GM18505 (cell line): ENCODE results near the gene LMX1B.

Experiments used
- ATAC-seq: cut with Tn5 transposase; IDR thresholded peaks from one replicate; pipeline ENCODE4 v1.9.1; 2021; ENCODE audit not compliant: unreplicated experiment
- POLR2A ChIP-seq: IDR thresholded peaks from 4 replicates; pipeline ENCODE4 v1.6.1; 2011; ENCODE audit warnings: borderline replicate concordance; ENCODE audit not compliant: insufficient read depth, insufficient read length; ENCODE audit errors: extremely low read depth

The LMX1B gene

DNA sequence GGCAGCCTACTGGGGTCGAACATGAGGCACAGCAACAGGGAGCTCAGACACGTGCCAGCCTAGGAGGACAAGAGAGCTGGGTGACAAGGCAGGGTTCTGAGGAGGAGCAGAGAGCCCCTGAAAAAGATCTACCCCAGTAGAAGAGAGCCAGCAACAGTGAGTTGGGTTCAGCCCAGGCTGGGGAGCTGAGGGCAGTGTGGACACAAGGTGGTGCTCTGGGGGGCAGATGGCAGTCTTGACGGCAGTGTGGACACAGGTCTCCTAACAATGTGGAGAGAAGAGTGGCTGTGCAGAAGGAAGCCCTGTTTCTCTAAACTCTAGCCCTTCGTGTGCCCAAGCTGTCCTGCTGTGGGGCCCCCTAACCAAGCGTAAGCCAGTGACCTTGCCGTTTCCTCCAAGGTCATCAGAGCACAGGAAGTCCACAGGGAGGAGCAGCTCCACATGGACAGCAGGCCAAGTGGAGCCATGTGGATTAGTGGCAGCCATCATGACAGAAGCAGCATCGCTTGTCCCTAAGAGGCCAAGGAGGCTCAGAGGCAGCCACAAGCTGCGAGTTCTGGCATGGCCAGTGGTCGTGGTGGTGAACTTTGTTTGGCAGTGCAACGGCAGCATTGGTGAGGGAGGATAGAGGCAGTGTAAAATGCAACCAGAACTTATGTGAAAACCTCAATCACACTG, 25.1 kb upstream of the LMX1B start:
- ATAC-seq, result no peak

DNA sequence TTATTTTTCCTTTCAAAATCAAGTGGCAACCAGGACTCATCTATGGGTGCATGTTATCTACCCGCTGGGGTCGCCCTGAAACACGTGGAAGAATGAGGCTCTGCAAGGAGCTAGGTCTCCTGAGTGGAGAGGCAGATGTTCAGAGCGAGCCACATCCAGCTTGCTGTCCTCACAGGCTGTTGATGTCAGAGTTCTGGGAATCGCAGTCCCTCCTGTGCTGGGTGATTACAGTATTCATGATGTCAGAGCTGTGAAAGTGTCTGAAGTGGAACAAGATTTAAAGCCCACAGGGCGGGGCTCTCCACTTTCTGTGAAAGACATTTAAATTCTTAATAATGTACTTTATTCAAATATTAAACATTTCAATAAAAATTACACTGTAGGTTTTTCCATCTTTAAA, 24.4 kb upstream of the LMX1B start:
- ATAC-seq, result no peak
- TF ChIP-seq POLR2A, result no peak

More for the DNA sequence above, 25.1 kb upstream of the LMX1B start:
- no peak for TF ChIP-seq POLR2A

DNA sequence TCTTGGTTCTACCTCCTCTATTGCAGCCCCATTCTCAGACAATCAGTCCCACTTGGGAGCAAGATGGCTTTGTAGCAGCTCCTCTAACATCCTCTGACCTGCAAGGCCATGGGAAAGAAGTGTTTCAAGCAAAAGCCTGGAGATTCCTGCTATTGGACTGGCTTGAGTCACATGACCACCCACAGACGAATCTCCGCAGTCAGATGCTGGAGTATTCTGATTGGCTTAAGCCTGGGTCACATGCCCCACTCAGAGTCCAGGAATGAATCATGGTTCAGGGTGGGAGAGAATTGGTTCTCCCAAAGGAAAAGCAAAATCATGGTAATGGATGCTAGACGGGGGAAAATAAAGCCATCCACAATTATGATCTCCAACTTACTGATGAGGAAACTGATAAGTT, 22.6 kb upstream of the LMX1B start:
- no peak for ATAC-seq
- TF ChIP-seq POLR2A, result no peak

DNA sequence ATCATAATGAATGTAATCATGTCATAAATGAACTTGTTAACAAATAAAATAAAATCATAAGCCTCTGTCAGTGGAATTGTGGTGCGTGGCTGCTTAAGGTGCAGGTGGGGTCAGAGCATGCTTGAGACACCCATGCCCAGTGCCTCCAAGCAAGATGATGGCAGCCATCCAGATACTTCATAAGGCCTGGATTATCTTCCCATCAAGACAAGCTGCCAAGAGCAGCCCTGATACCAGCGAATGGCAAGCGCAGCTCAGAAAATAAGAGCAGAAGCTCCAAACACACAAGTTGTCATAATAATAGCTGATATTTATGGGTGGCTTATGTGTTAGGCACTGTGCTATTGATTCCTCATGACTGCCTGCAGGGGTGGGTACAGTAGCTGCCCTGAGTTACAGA, 21.8 kb upstream of the LMX1B start:
- no peak for TF ChIP-seq POLR2A
- ATAC-seq, result no peak

DNA sequence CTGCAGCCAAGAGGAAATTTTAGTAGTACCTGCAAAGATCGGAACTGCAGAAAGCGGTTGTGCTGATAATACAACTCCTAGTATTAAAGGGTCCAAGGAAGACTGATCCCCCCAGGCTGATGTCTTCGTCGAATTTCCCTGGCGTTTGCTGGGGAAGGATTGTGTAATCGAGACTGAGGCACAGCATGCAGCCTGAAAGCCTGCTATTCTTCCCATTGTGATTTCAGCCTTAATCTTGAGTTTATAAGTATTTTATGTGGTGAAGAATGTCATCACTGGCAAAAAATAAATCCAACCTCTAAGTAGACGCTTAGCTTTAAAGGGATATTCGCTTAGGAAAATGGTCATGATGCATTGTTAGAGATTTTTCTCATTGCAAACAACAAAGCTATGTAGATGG, 21.3 kb upstream of the LMX1B start:
- no peak for TF ChIP-seq POLR2A
- no peak for ATAC-seq

DNA sequence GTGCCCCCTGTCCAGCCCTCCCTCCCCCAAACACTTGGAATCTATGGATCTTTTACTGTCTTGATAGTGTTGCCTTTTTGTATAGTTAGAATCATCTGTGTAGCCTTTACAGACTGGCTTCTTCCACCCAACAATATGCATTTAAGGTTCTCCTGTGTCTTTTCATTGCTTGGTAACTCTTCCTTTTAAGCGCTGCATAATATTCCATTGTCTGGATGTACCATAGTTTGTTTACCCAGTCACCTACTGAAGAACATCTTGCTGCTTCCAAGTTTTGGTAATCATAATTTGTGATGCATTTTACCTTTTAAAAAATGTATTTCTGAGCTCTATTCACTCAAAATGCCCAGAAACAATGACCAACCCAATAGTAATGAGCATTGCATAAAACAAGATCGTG, 17.7 kb upstream of the LMX1B start:
- TF ChIP-seq POLR2A, result no peak
- no peak for ATAC-seq

DNA sequence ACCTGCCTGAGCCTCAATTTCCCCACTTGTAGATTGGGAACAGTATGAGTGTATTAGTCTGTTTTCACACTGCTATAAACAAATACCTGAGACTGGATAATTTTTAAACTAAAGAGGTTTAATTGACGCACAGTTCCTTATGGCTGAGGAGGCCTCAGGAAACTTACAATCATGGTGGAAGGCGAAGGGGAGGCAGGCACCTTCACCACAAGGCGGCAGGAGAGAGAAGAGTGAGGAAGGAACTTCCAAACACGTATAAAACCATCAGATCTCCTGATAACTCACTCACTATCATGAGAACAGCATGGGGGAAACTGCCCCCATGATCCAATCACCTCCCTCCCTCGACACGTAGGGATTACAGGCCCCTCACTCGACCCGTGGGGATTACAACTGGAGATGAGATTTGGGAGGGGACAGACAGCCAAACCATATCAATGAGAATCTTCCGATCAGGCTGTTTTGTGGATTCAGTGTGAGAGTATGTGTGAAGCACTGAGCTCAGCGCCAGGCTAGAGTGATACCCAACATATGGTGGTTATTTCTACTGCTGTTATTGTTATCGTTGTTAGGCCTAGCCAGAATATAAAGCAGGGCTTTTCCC, 14.6 kb upstream of the LMX1B start:
- ATAC-seq, result no peak
- no peak for TF ChIP-seq POLR2A

DNA sequence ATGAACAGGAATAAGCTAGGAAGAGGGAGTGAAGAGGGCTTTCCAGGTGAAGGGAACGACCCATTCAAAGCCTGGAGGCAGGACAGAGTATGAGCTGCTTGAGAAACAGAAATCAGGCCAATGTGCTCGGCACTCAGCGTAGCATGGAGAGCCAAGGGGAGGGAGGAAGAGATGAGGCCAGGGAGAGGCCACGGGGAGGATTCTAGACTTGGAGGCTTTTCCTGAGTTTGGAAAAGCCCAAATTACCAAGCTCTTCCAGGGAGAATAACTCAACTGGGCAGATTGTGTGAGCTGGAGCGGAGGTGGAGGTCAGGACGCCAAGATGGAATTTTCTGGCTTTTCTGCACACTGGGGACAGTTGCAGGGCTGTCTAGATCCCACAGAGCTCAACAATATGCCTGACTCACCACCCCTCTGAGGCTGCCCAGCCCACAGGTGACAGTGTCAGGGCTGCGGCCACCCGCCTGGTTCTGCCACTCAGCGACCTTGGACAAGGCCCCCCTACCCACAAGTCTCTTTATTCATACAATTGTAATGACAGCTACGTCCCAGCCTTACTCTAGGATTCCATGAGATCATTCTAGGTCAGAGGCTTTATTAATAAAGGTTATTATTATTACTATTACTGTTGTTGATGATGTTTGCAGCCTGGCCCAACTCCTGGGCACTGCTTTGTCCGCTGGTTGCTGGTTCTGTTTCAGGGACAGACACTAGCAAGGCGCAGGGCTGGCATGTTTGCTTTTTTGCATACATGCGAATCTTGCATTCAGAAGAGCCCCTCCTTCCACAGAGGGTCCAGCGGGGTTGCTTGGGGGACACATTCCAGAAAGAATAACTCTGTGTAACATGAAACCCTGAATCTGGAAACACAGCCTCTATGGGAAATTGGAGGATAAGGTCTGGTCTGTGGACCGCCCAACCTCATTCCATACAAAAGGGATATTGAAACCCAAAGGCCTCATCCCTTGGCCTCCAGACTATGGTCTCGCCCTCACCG, 9.4 kb upstream of the LMX1B start:
- no peak for TF ChIP-seq POLR2A
- no peak for ATAC-seq

DNA sequence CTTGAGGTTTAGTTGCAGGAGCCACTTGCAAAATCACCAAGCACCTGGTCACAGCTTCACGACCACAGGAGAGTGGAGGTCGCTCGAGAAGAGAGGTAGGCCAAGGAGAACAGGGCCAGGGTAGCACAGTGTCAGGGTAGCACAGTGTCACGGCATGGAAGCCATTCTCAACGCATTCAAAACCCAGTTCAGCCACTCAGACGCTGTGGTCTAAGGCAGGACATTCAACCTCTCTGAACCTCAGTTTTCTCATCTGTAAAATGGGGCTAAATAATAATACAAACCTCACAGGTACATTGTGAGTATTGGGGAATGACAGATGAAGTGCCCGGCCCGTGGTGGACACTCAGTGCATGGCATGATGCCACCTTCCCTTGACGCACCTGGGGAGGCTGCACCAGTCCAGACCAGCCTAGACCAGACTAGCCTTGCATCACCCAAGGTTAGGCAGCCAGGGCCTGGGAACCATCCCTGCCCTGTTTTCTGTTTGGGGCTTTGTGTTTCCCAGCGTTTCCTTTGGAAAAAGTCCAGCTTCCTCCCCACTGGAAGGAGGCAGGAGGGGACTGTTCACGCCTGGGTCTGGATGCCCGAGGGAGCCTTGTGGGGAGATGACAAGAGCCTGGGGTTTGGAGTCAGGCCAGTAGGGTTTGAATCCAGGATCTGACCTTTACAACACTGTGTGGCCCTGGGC, 7.8 kb upstream of the LMX1B start:
- no peak for TF ChIP-seq POLR2A
- no peak for ATAC-seq

DNA sequence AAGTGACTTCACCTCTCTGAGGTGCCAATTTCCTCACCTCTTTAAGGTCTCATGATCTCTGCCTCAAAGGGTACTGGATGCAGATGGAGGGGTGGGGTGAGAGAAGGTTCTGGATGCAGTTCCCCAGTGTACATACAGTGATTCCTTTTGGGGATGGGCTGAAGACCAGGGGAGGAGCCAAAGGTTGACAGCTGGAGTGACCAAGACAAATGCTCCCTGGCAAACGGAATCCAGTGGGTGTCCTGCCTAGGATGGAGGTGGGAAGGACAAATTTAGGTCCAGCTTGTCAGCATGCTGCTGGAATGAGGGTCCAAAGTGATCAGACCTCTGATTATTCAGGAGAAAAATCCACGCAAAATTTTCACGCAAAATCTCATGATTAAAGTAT, 7.3 kb upstream of the LMX1B start:
- TF ChIP-seq POLR2A, result no peak
- no peak for ATAC-seq

DNA sequence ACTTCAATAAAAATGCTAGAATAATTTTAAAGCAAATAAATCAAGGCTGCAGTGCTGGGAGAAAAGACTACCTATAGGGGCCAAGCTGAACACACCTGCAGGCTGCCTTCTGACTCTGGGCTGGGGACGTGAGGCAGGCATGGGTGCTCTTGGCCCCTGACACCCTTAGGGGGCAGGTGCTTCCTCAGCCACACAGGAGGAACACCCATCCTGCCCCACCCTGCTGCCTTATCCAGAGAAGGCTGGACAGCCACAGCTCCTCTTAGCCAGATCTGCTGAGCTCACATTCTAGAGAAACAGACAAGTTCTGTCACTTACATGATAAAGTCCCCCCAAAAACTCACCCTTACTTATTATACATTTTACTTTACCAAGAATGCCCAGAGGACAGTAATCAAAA, 6.6 kb upstream of the LMX1B start:
- ATAC-seq, result no peak
- TF ChIP-seq POLR2A, result no peak

DNA sequence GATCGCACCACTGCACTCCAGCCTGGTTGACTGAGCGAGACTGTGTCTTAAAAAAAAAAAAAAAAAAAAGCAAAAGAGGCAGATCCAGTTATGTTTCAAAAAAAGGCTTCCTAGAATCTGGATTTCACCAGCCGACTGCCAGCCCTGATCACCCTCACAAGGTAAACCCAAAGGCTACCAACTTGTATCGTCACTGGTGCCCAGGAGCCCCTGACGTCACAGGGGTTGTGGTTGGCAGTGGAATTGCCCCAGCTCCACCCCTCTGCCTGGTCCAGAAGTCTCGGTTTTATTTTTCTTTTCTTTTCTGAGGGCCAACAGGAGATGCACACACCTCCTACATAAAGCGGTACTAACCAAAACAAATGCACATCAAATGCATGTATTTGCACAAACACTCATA, 6.0 kb upstream of the LMX1B start:
- TF ChIP-seq POLR2A, result no peak
- ATAC-seq, result no peak

DNA sequence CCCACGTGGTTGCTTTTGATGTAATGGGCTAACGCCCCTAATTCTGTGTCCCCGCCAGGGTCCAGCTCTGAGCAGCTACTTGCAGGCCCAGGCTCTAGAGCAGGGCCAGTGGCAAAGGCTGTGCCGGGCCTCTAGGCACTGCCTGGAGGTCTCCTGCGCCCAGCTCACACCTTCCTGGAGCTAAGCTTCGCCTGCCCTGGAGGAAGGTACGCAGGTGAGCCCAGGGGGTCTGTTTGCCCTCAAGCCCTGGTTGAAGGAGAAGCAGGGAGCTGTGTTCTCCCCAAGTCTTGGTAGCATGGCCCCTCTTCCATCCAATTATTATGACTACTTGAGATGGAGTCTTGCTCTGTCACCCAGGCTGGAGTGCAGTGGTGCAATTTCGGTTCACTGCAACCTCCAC, 5.2 kb upstream of the LMX1B start:
- TF ChIP-seq POLR2A, result no peak
- no peak for ATAC-seq
